Prostate gland (tissue), 2 donors: Measurements from ENCODE around the gene HS3ST3A1. TPM values are rescaled to one million over a fixed set of nuclear protein-coding genes. Genes with fewer than 3 reads are reported as not detected.

ENCODE experiments used
- DNase-seq: peaks from one replicate; pipeline ENCODE4 v3.0.0-alpha.2; 2019; ENCODE audit warnings: low spot score
- H3K27ac ChIP-seq, 2 donors: fragments of 200-600 bp; sonication (generic); 2 replicates each; pipeline ENCODE4 v1.5.1; 2017 to 2019
- H3K27me3 ChIP-seq: fragments of 200-600 bp; sonication (generic); replicated peaks from 2 replicates; pipeline ENCODE4 v1.5.1; 2019; ENCODE audit not compliant: insufficient read depth
- H3K36me3 ChIP-seq, 2 donors: fragments of 200-600 bp; sonication (generic); 1 replicate in 1 of 2; 2 replicates in 1 of 2; pipeline versions ENCODE4 v1.5.1 to v1.8.1; 2017 to 2019
- H3K4me1 ChIP-seq: fragments of 200-600 bp; sonication (generic); replicated peaks from 2 replicates; pipeline ENCODE4 v1.5.1; 2019
- H3K4me3 ChIP-seq, 2 donors: fragments of 200-600 bp; sonication (generic); 2 replicates each; pipeline ENCODE4 v1.5.1; 2017 to 2019
- H3K9me3 ChIP-seq: fragments of 200-600 bp; sonication (generic); 2 replicates; pipeline ENCODE4 v1.5.1; 2017
- CTCF ChIP-seq, 4 experiments: fragments of 200-600 bp in 2 of 4; fragments of 450-650 bp in 2 of 4; sonication (generic) in 2 of 4; IDR thresholded peaks; 1 replicate in 3 of 4; 2 replicates in 1 of 4; pipeline ENCODE4 v1.5.1; 2016 to 2019; ENCODE audit warnings: antibody characterized with exemption in 4 of 4, mild to moderate bottlenecking in 2 of 4, moderate library complexity in 2 of 4
- POLR2A ChIP-seq: fragments of 450-650 bp; IDR thresholded peaks from one replicate; pipeline ENCODE4 v1.6.1; 2016; ENCODE audit warnings: antibody characterized with exemption, mild to moderate bottlenecking
- POLR2AphosphoS5 ChIP-seq: sonication (generic); formaldehyde crosslinking; IDR thresholded peaks from one replicate; pipeline ENCODE4 v1.6.1; 2017; ENCODE audit warnings: antibody characterized with exemption
- WGBS: methylation state at CpG from one replicate; pipeline ENCODE4 v1.1.5; 2018; 5-methylcytosine and 5-hydroxymethylcytosine counted together
- intact Hi-C: fragments of 100-400 bp; cut with DNase I; formaldehyde crosslinking; loops from one replicate; pipeline ENCODE4 v1.14.2; 2022
- total RNA-seq, 2 donors: library from RNA; depleted of rRNA; stranded (reverse); fragments of >200 nt; gene quantifications; one replicate each; pipeline ENCODE4 v1.1.0, GENCODE V29; 2016

HS3ST3A1 gene
- 10 to 100 TPM in 1 of 2 donors, 1 to 10 TPM in 1; 3.1 to 14.3 TPM for total RNA-seq

- Histone ChIP-seq H3K4me3 (peak within 1 kb of the TSS; percentile 32 to 38), H3K9me3 (no peaks in the 10 kb centered on the region), H3K27ac (peak within 1 kb of the TSS; percentile 67 to 68), H3K36me3 (no peaks in the 10 kb centered on the region), H3K4me1 (peaks cover 6% of the 10 kb centered on the region), H3K27me3 (peaks cover 6% of the 10 kb centered on the region)
- WGBS, result 2% methylated on average over 34 of the region's 61 CpGs
- peak; percentile 5 for DNase-seq
- no peak for TF ChIP-seq CTCF (IDR thresholded peaks at IDR 0.05)
- TF ChIP-seq POLR2AphosphoS5, result peak; percentile 8
- intact Hi-C loops, result no loop called here
Observed at GRCh38 chr17:13601776-13602551, at the start of gene HS3ST3A1. HS3ST3A1 (minus strand) TSS chr17:13601929; CDS start chr17:13601129, 800 bp downstream.

- Histone ChIP-seq H3K4me1 (no peaks in the 10 kb centered on the region), H3K36me3 (no peaks in the 10 kb centered on the region), H3K9me3 (no peaks in the 10 kb centered on the region), H3K4me3 (no peak overlapping the region), H3K27ac (no peak overlapping the region), H3K27me3 (no peaks in the 10 kb centered on the region)
- no peak for DNase-seq
- intact Hi-C loops, result no loop called here
- no peak for TF ChIP-seq CTCF (IDR thresholded peaks at IDR 0.05)
- TF ChIP-seq POLR2AphosphoS5, result no peak
- no peak for TF ChIP-seq POLR2A
- WGBS, result 83% methylated on average over 4 of the region's 4 CpGs
Observed at GRCh38 chr17:13650096-13650675, 48.5 kb upstream of the HS3ST3A1 start.

DNA sequence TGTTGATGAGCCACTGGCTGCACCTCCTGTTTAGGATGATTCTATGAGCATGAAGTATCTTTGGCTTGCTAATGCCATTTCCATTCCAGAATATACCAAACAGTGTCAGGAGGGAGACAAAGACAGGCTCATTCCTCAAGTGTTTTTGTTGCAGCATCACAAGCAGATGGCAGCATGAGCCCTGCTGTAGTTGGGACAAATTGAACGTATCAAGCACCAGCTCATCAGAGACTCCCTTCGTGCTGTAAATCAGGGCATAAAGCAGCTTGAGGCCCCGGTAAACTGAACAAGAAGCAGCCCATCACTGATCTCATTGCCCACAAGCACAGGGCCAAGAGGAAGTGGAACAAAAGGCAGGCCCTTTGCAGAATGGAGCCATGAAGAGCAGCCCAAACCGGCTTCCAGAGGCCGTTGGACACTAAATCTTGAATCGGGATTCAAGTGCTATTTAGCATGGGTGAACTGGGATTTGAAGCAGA is 45.9 kb upstream of the HS3ST3A1 start:
- no peak for DNase-seq
- no peaks in the 10 kb centered on the region for H3K27me3 ChIP-seq
- H3K36me3 ChIP-seq, result no peaks in the 10 kb centered on the region
- TF ChIP-seq CTCF (IDR thresholded peaks at IDR 0.05) (peak in 1 of 4 experiments; percentile 23), POLR2A (no peak)
- intact Hi-C loops, result no loop called here
- no peaks in the 10 kb centered on the region for H3K4me1 ChIP-seq
- H3K9me3 ChIP-seq, result no peaks in the 10 kb centered on the region
- no peak overlapping the region for H3K4me3 ChIP-seq
- no peak overlapping the region for H3K27ac ChIP-seq
- WGBS, result 48% methylated on average over 6 of the region's 6 CpGs

GRCh38 chr17:13646969-13647542 is 45.3 kb upstream of the HS3ST3A1 start:
- H3K4me3 ChIP-seq, result no peak overlapping the region
- DNase-seq, result no peak
- H3K4me1 ChIP-seq, result no peaks in the 10 kb centered on the region
- H3K27ac ChIP-seq, result no peak overlapping the region
- WGBS, result 67% methylated on average over 5 of the region's 5 CpGs
- H3K9me3 ChIP-seq, result no peaks in the 10 kb centered on the region
- intact Hi-C loops, result no loop called here
- no peaks in the 10 kb centered on the region for H3K27me3 ChIP-seq
- TF ChIP-seq CTCF (IDR thresholded peaks at IDR 0.05), result no peak
- TF ChIP-seq POLR2A, result no peak
- no peak for TF ChIP-seq POLR2AphosphoS5
- H3K36me3 ChIP-seq, result no peaks in the 10 kb centered on the region
